NT2/D1 (cell line): Measurements from ENCODE around the gene PRR30.

Experiments used
- DNase-seq: peaks from one replicate; pipeline ENCODE4 v3.0.0-alpha.2; 2011; ENCODE audit warnings: low read depth, low spot score
- H3K27me3 ChIP-seq: 2 replicates; pipeline ENCODE4 v1.6.0; 2011; ENCODE audit warnings: mild to moderate bottlenecking; ENCODE audit not compliant: insufficient read length, insufficient read depth
- H3K36me3 ChIP-seq: 2 replicates; pipeline ENCODE4 v1.6.1; 2011; ENCODE audit warnings: mild to moderate bottlenecking, low read length, mixed read lengths; ENCODE audit not compliant: insufficient read depth, insufficient read length
- H3K4me1 ChIP-seq: 2 replicates; pipeline ENCODE4 v1.5.1; 2011; ENCODE audit not compliant: insufficient read depth, insufficient read length
- H3K4me3 ChIP-seq: 2 replicates; pipeline ENCODE4 v1.5.1; 2011; ENCODE audit warnings: low read depth; ENCODE audit not compliant: insufficient read length
- H3K9ac ChIP-seq: 2 replicates; pipeline ENCODE4 v1.6.0; 2011; ENCODE audit warnings: low read depth; ENCODE audit not compliant: insufficient read length
- H3K9me3 ChIP-seq: 2 replicates; pipeline ENCODE4 v1.5.1; 2011; ENCODE audit warnings: mild to moderate bottlenecking, low read length; ENCODE audit not compliant: insufficient read depth
- SUZ12 ChIP-seq: IDR thresholded peaks from 2 replicates; pipeline ENCODE4 v1.6.1; 2011; ENCODE audit not compliant: insufficient read length, insufficient read depth; ENCODE audit errors: extremely low read depth
- YY1 ChIP-seq: IDR thresholded peaks from 2 replicates; pipeline ENCODE4 v1.6.1; 2011; ENCODE audit not compliant: insufficient read length, insufficient read depth
- ZNF274 ChIP-seq: IDR thresholded peaks from 2 replicates; pipeline ENCODE4 v1.6.1; 2011; ENCODE audit warnings: mild to moderate bottlenecking, low read depth, low read length

PRR30 gene

DNA sequence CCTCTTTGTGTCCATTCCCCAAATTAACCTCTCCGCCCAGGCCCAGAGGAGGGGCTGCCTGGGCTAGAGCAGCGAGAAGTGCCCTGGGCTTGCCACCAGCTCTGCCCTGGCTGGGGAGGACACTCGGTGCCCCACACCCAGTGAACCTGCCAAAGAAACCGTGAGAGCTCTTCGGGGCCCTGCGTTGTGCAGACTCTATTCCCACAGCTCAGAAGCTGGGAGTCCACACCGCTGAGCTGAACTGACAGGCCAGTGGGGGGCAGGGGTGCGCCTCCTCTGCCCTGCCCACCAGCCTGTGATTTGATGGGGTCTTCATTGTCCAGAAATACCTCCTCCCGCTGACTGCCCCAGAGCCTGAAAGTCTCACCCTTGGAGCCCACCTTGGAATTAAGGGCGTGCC is 39.2 kb downstream of the PRR30 start:
- no peak overlapping the region for H3K4me3 ChIP-seq
- no peak overlapping the region for H3K9ac ChIP-seq
- peaks cover 9% of the 10 kb centered on the region for H3K4me1 ChIP-seq
- no peaks in the 10 kb centered on the region for H3K36me3 ChIP-seq
- H3K27me3 ChIP-seq, result no peaks in the 10 kb centered on the region
- no peaks in the 10 kb centered on the region for H3K9me3 ChIP-seq
- TF ChIP-seq ZNF274 (no peak), SUZ12 (no peak), YY1 (no peak)
- DNase-seq, result no peak

DNA sequence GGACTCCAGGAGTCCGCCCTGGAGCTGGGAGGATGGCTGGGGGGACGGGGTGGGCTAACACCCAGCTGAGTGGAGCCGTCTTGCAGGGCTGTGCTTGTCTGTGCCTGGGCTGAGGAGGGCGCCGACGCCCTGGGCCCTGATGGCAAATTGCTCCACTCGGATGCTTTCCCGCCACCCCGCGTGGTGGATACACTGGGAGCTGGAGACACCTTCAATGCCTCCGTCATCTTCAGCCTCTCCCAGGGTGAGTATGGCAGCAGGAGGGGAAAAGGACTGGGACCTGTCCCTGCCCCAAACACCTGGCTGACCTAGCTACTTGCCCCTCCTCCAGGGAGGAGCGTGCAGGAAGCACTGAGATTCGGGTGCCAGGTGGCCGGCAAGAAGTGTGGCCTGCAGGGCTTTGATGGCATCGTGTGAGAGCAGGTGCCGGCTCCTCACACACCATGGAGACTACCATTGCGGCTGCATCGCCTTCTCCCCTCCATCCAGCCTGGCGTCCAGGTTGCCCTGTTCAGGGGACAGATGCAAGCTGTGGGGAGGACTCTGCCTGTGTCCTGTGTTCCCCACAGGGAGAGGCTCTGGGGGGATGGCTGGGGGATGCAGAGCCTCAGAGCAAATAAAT is 39.8 kb downstream of the PRR30 start:
- no peak overlapping the region for H3K9ac ChIP-seq

DNA sequence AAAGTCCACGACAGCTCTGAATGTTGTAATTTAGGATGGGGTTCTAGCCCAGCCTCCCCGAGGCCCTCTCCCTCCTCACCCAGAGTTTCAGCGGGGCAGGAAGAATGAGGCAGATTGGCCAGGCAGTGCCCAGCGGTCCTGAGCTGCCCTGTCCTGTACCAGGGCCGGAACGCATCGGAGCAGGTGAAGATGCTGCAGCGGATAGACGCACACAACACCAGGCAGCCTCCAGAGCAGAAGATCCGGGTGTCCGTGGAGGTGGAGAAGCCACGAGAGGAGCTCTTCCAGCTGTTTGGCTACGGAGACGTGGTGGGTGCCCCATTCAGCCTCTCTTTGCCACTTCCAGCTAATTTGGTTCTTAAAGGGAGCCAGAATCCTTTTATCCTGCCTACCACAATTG is 41.9 kb downstream of the PRR30 start:
- Histone ChIP-seq H3K4me1 (peaks cover 15% of the 10 kb centered on the region), H3K4me3 (no peak overlapping the region), H3K36me3 (no peaks in the 10 kb centered on the region), H3K9me3 (no peaks in the 10 kb centered on the region), H3K27me3 (no peaks in the 10 kb centered on the region), H3K9ac (no peak overlapping the region)
- no peak for TF ChIP-seq ZNF274
- no peak for TF ChIP-seq SUZ12
- no peak for TF ChIP-seq YY1
- DNase-seq, result no peak

More for the DNA sequence above, 39.8 kb downstream of the PRR30 start:
- no peak for DNase-seq
- H3K36me3 ChIP-seq, result no peaks in the 10 kb centered on the region
- H3K27me3 ChIP-seq, result no peaks in the 10 kb centered on the region
- no peak overlapping the region for H3K4me3 ChIP-seq
- H3K9me3 ChIP-seq, result no peaks in the 10 kb centered on the region
- TF ChIP-seq YY1 (no peak), SUZ12 (no peak), ZNF274 (no peak)
- H3K4me1 ChIP-seq, result peaks cover 9% of the 10 kb centered on the region

DNA sequence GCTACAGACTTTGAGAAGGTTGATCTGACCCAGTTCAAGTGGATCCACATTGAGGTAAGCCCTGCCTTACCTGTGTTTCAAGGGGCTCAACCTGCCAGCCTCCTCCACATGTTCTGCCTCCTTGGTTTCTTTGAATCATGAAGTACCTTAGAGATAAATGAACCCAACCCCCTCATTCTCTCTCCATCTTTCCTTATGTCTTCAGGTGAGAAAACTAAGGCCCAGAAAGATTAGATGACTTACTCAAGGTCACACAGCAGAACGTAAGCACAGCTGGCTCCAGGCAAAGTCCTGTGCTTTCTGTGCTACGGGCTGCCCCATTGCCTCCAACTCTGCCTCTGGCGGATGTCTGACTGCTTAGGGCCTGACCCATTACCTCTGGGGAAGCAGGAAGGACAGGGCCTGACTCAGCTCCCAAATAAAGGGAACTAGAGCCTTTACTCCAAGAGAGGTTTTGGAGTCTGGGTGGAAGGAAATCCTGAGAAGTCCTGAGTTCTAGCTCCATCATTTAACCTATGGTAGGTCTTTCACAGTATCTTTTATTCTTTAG is 42.4 kb downstream of the PRR30 start:
- TF ChIP-seq SUZ12, result no peak
- TF ChIP-seq YY1, result no peak
- TF ChIP-seq ZNF274, result no peak
- peaks cover 13% of the 10 kb centered on the region for H3K4me1 ChIP-seq
- no peaks in the 10 kb centered on the region for H3K27me3 ChIP-seq
- no peaks in the 10 kb centered on the region for H3K9me3 ChIP-seq
- no peak for DNase-seq
- no peak overlapping the region for H3K9ac ChIP-seq
- H3K36me3 ChIP-seq, result no peaks in the 10 kb centered on the region
- no peak overlapping the region for H3K4me3 ChIP-seq

DNA sequence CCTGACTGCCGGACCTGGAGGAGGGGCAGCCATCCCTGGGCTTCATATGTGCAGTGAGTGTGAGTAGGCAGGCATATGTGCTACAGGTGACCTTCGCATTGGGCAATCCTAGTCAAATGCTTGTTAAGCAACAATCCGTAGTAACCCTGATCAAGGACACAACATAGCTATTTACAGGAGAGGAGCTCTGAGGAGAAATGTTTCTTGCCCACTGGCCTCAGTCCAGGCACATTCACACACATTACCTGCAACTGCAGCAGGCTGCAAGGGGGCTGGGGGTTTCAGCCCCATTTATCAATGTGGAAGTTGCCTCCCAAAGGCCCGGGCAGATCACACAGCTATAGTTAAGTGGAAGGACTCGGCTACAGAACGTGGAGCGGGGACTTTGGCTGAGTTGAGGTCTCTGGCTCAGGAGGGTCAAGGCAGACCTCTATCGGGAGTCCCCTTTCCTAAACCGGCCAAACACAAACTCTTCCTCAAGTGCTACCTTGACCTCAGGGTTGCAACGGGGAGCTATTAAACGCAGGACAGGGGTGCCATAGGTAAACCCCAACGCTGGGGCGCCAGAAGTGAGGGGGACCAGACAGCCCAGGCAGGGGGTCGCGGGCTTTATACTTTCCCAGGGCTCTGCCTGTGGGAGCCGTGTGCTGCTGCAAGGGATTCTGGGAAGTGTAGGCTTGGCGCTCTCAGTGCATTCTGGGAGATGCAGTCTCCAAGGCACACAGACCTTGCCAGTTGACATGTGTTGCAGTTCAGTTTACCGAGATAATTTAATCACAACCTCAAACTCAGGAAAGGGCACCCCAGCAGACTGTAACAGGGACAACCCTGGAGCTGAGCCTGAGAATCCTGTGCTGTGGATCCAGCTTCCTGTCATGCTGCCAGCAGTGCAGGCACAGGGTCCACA is 43.2 kb downstream of the PRR30 start:
- H3K36me3 ChIP-seq, result no peaks in the 10 kb centered on the region
- TF ChIP-seq ZNF274, result no peak
- no peak for TF ChIP-seq SUZ12
- no peak for TF ChIP-seq YY1
- peaks cover 11% of the 10 kb centered on the region for H3K4me1 ChIP-seq
- no peak overlapping the region for H3K4me3 ChIP-seq
- H3K9ac ChIP-seq, result no peak overlapping the region
- H3K9me3 ChIP-seq, result no peaks in the 10 kb centered on the region
- H3K27me3 ChIP-seq, result no peaks in the 10 kb centered on the region
- no peak for DNase-seq

DNA sequence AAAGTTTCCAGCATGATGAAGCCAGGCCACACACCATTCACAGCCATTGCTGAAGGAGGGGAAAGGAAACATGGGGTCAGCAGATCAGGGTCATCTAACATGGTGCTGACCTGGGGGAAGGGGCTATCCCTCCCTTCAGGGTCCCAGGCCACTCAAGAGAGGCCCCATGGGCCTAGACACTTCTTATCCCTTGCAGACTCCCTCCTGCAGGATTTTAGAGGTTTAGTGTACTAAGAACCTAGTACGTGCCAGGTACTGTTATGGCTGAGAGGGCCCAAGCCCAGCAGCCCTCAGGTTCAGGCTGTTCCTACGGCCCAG is 43.8 kb downstream of the PRR30 start:
- Histone ChIP-seq H3K9me3 (no peaks in the 10 kb centered on the region), H3K9ac (no peak overlapping the region), H3K4me1 (peaks cover 11% of the 10 kb centered on the region), H3K27me3 (no peaks in the 10 kb centered on the region), H3K36me3 (no peaks in the 10 kb centered on the region), H3K4me3 (no peak overlapping the region)
- DNase-seq, result no peak
- TF ChIP-seq YY1 (no peak), SUZ12 (no peak), ZNF274 (no peak)

DNA sequence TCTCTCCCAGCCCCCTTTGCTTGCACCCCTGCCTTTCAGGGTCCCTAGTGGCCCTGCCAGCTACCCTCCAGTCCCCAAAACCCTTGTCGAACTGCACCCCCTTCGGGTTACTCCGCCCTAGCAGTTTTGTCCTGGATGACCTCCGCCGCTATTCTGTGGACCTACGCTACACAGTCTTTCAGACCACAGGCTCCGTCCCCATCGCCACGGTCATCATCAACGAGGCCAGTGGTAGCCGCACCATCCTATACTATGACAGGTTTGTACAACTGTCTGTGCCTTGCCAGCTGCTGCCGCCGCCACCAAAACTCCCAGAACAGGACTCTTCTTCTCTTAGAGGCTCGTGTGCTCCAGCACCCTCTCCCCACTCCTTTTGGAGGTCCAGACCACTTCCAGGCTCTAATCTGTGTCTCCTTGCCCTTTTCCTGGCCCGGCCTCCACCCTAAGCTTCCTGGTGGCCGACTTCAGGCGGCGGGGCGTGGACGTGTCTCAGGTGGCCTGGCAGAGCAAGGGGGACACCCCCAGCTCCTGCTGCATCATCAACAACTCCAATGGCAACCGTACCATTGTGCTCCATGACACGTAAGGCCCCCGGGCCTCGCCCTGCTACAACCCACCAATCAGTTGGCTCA is 44.7 kb downstream of the PRR30 start:
- Histone ChIP-seq H3K9me3 (no peaks in the 10 kb centered on the region), H3K4me3 (no peak overlapping the region), H3K9ac (no peak overlapping the region), H3K27me3 (no peaks in the 10 kb centered on the region), H3K4me1 (peaks cover 9% of the 10 kb centered on the region), H3K36me3 (no peaks in the 10 kb centered on the region)
- TF ChIP-seq YY1, result no peak
- no peak for TF ChIP-seq ZNF274
- TF ChIP-seq SUZ12, result no peak
- DNase-seq, result no peak
